ENCODE data around the gene PCDH1. TPM values are rescaled to one million over a fixed set of nuclear protein-coding genes. Genes with fewer than 3 reads are reported as not detected.
A peak's percentile ranks its signal among the peaks of the same experiment; 100 is the strongest.

The PCDH1 gene
- total RNA-seq, 1 donor from 2014 or later = 11.5 TPM

DNA sequence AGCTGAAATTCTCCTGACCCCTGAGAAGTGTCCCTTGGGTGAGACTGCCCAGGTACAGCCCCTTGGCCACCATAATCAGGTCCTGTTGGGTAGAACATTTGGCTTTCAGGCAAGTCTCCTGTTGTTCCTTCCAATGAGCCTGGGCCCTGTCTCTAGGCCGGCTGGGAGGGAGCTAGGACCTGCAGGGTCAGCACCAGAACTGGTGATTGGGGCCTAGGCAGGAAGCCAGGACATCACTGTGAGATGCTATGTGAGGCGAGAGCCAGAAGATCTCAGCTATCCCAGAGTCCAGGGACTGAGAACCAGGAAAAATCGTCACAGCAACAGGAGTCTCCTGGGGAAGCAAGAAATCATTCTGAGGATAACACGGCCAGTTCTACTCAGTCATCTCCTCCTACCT, 51.5 kb downstream of the PCDH1 start:
- H3K27me3 ChIP-seq (ENCODE audit: insufficient read depth, low read length) = no peaks in the 10 kb centered on the region
- no peak overlapping the region for H3K4me3 ChIP-seq (ENCODE audit: insufficient read depth, low read depth, low read length)
- peaks cover 4% of the 10 kb centered on the region for H3K4me1 ChIP-seq (ENCODE audit: insufficient read depth, low read length)
- H3K4me2 ChIP-seq (ENCODE audit: low read length) = no peak overlapping the region
- Mint-ChIP-seq H3K9me3 (ENCODE audit: unreplicated experiment) (peaks cover 2% of the 10 kb centered on the region), H3K4me3 (ENCODE audit: unreplicated experiment) (no peak overlapping the region), H3K27ac (ENCODE audit: unreplicated experiment) (no peak overlapping the region), H3K27me3 (ENCODE audit: low read depth, unreplicated experiment) (peaks cover 22% of the 10 kb centered on the region), H3K4me1 (ENCODE audit: low read depth, unreplicated experiment) (peaks cover 5% of the 10 kb centered on the region), H3K36me3 (ENCODE audit: low read depth, unreplicated experiment) (no peaks in the 10 kb centered on the region)
- H3K9me3 ChIP-seq (ENCODE audit: insufficient read depth, low read depth, low read length) = no peaks in the 10 kb centered on the region
- H3K9ac ChIP-seq (ENCODE audit: low read length) = no peak overlapping the region
- H2AFZ ChIP-seq (ENCODE audit: low read depth, low read length) = no peak overlapping the region
- no peak overlapping the region for H3K27ac ChIP-seq (ENCODE audit: low read depth, low read length)
- DNase-seq (ENCODE audit: low read depth) (no peak), FAIRE-seq (no peak)
- H3K79me2 ChIP-seq (ENCODE audit: insufficient read depth, low read length) = no peaks in the 10 kb centered on the region
- TF ChIP-seq, protein P1, sequence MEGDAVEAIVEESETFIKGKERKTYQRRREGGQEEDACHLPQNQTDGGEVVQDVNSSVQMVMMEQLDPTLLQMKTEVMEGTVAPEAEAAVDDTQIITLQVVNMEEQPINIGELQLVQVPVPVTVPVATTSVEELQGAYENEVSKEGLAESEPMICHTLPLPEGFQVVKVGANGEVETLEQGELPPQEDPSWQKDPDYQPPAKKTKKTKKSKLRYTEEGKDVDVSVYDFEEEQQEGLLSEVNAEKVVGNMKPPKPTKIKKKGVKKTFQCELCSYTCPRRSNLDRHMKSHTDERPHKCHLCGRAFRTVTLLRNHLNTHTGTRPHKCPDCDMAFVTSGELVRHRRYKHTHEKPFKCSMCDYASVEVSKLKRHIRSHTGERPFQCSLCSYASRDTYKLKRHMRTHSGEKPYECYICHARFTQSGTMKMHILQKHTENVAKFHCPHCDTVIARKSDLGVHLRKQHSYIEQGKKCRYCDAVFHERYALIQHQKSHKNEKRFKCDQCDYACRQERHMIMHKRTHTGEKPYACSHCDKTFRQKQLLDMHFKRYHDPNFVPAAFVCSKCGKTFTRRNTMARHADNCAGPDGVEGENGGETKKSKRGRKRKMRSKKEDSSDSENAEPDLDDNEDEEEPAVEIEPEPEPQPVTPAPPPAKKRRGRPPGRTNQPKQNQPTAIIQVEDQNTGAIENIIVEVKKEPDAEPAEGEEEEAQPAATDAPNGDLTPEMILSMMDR (IDR thresholded peaks at IDR 0.05; ENCODE audit: insufficient read depth, low read depth, low read length) = no peak
- TF ChIP-seq EZH2 (IDR thresholded peaks at IDR 0.05; ENCODE audit: insufficient read depth, low read length) = no peak
- H3K36me3 ChIP-seq (ENCODE audit: insufficient read depth, low read length) = no peaks in the 10 kb centered on the region
- H4K20me1 ChIP-seq (ENCODE audit: insufficient read depth, low read length) = no peaks in the 10 kb centered on the region

GRCh38 chr5:141825791-141826560, 52.2 kb downstream of the PCDH1 start:
- Histone ChIP-seq H3K4me2 (ENCODE audit: low read length) (no peak overlapping the region), H3K27ac (ENCODE audit: low read depth, low read length) (no peak overlapping the region), H3K27me3 (ENCODE audit: insufficient read depth, low read length) (no peaks in the 10 kb centered on the region), H3K79me2 (ENCODE audit: insufficient read depth, low read length) (no peaks in the 10 kb centered on the region), H2AFZ (ENCODE audit: low read depth, low read length) (no peak overlapping the region), H3K9me3 (ENCODE audit: insufficient read depth, low read depth, low read length) (no peaks in the 10 kb centered on the region), H3K9ac (ENCODE audit: low read length) (no peak overlapping the region), H3K4me1 (ENCODE audit: insufficient read depth, low read length) (peaks cover 4% of the 10 kb centered on the region), H4K20me1 (ENCODE audit: insufficient read depth, low read length) (no peaks in the 10 kb centered on the region), H3K36me3 (ENCODE audit: insufficient read depth, low read length) (no peaks in the 10 kb centered on the region), H3K4me3 (ENCODE audit: insufficient read depth, low read depth, low read length) (no peak overlapping the region)
- DNase-seq (ENCODE audit: low read depth) = no peak
- peaks cover 11% of the 10 kb centered on the region for H3K4me1 Mint-ChIP-seq (ENCODE audit: low read depth, unreplicated experiment)
- peak overlapping the region; percentile 29 for H3K27ac Mint-ChIP-seq (ENCODE audit: unreplicated experiment)
- H3K36me3 Mint-ChIP-seq (ENCODE audit: low read depth, unreplicated experiment) = no peaks in the 10 kb centered on the region
- TF ChIP-seq, protein P1 (IDR thresholded peaks at IDR 0.05; ENCODE audit: insufficient read depth, low read depth, low read length) = peak; percentile 21
- no peak for TF ChIP-seq EZH2 (IDR thresholded peaks at IDR 0.05; ENCODE audit: insufficient read depth, low read length)
- H3K9me3 Mint-ChIP-seq (ENCODE audit: unreplicated experiment) = no peaks in the 10 kb centered on the region
- peaks cover 21% of the 10 kb centered on the region for H3K27me3 Mint-ChIP-seq (ENCODE audit: low read depth, unreplicated experiment)
- no peak for FAIRE-seq
- H3K4me3 Mint-ChIP-seq (ENCODE audit: unreplicated experiment) = no peak overlapping the region

DNA sequence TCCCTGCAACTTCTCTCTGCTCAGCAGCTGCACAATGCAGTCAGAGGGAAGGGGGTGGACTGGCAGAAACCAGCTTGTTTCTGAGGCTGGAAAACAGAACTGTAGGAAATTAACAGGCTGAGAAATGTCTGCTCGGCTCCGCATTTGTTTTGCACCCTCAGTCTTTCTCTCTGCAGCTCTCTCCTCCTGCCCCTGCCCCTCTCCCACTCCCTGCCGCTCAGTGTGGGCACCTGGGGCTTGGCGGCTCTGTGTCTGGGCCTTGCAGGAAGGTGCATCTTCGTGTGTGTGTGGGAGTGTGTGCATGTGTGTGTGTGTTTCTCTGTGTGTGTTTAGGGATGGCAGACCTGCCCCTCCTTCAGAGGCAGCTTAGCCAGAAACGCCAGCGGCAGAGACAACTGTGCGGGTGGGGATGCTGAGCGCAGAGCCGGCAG, 53.0 kb downstream of the PCDH1 start:
- Mint-ChIP-seq H3K27me3 (ENCODE audit: low read depth, unreplicated experiment) (peaks cover 21% of the 10 kb centered on the region), H3K9me3 (ENCODE audit: unreplicated experiment) (no peaks in the 10 kb centered on the region), H3K27ac (ENCODE audit: unreplicated experiment) (peak overlapping the region; percentile 29), H3K4me3 (ENCODE audit: unreplicated experiment) (no peak overlapping the region), H3K36me3 (ENCODE audit: low read depth, unreplicated experiment) (no peaks in the 10 kb centered on the region), H3K4me1 (ENCODE audit: low read depth, unreplicated experiment) (peaks cover 11% of the 10 kb centered on the region)
- no peak overlapping the region for H2AFZ ChIP-seq (ENCODE audit: low read depth, low read length)
- DNase-seq (ENCODE audit: low read depth) (no peak), FAIRE-seq (no peak)
- H4K20me1 ChIP-seq (ENCODE audit: insufficient read depth, low read length) = no peaks in the 10 kb centered on the region
- H3K9me3 ChIP-seq (ENCODE audit: insufficient read depth, low read depth, low read length) = no peaks in the 10 kb centered on the region
- no peaks in the 10 kb centered on the region for H3K79me2 ChIP-seq (ENCODE audit: insufficient read depth, low read length)
- H3K4me2 ChIP-seq (ENCODE audit: low read length) = no peak overlapping the region
- no peak for TF ChIP-seq EZH2 (IDR thresholded peaks at IDR 0.05; ENCODE audit: insufficient read depth, low read length)
- TF ChIP-seq, protein P1 (IDR thresholded peaks at IDR 0.05; ENCODE audit: insufficient read depth, low read depth, low read length) = no peak
- H3K9ac ChIP-seq (ENCODE audit: low read length) = no peak overlapping the region
- no peaks in the 10 kb centered on the region for H3K27me3 ChIP-seq (ENCODE audit: insufficient read depth, low read length)
- no peak overlapping the region for H3K4me3 ChIP-seq (ENCODE audit: insufficient read depth, low read depth, low read length)
- no peaks in the 10 kb centered on the region for H3K36me3 ChIP-seq (ENCODE audit: insufficient read depth, low read length)
- no peak overlapping the region for H3K27ac ChIP-seq (ENCODE audit: low read depth, low read length)
- peaks cover 4% of the 10 kb centered on the region for H3K4me1 ChIP-seq (ENCODE audit: insufficient read depth, low read length)

Measured in astrocyte (in vitro differentiated cells and primary cell).